GM19324 (cell line): Measurements from ENCODE around the gene ARSI.

Source experiments
- ATAC-seq: cut with Tn5 transposase; IDR thresholded peaks from one replicate; pipeline ENCODE4 v1.9.1; 2021; ENCODE audit warnings: mild to moderate bottlenecking, moderate library complexity; ENCODE audit not compliant: unreplicated experiment, low FRiP score

ARSI gene

GRCh38 chr5:150328515-150328914 lies 25.8 kb upstream of the ARSI start:
- no peak for ATAC-seq

DNA sequence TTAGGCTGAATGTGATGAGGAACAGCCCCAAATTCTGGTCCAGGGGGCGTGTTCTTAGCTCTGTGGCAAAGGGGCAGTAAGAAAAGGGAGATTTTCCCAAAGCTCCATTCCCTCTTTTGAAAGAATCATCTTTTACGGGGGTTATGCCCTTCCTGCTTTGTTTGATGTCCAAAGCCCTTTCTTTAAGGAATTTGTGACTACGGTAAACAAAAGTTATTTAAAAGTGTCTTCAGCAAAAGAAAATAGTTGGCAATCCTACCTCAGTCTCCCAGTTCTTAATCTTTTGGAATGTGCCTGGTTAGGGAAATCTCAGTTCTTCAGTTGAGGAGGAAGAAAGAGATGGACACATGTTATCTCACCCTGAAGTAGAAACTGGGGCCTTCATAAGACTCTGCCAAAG lies 24.4 kb upstream of the ARSI start:
- ATAC-seq: no peak

- no peak for ATAC-seq
Measured at GRCh38 chr5:150326707-150327106, 24.0 kb upstream of the ARSI start.

GRCh38 chr5:150325426-150325825 lies 22.7 kb upstream of the ARSI start:
- ATAC-seq: no peak

DNA sequence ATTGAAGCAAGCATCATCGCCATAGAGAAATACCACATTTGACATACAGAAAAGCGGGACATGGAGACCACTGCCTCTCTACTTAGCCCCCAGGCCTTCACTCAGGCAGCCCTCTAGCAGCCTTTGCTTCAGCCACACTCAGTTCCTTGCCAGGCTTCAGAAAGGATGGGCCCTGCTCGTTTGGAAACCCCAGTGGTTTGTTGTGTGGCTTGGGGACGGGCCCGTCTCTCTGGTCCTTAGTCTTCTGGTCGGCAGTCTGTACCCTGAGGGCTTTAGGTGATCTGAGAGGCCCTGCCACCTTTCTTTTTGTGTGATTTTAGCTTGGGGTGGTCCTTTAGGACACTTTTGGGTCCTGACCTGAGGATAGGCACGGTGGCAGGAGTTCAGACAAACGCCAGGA lies 21.1 kb upstream of the ARSI start:
- no peak for ATAC-seq

GRCh38 chr5:150323092-150323491 lies 20.4 kb upstream of the ARSI start:
- no peak for ATAC-seq

DNA sequence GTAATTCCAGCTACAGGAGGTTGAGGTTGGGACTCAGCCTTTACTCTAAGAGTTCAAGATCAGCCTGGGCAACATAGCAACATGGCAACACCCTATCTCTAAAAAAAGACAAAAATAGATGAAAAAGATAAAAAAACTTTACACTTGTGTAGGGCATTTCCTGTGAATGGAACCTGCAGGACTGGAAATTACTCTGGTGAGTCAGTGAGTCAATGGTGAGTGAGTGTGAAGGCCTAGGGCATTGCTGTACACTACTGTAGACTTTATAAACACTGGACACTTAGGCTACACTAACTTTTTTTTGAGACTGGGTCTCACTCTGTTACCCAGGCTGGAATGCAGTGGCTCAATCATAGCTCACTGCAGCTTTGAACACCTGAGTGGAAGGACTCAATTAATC lies 19.5 kb upstream of the ARSI start:
- no peak for ATAC-seq

GRCh38 chr5:150321784-150322183 lies 19.1 kb upstream of the ARSI start:
- ATAC-seq: no peak

- ATAC-seq: no peak
Measured at GRCh38 chr5:150321211-150321610, 18.5 kb upstream of the ARSI start.

DNA sequence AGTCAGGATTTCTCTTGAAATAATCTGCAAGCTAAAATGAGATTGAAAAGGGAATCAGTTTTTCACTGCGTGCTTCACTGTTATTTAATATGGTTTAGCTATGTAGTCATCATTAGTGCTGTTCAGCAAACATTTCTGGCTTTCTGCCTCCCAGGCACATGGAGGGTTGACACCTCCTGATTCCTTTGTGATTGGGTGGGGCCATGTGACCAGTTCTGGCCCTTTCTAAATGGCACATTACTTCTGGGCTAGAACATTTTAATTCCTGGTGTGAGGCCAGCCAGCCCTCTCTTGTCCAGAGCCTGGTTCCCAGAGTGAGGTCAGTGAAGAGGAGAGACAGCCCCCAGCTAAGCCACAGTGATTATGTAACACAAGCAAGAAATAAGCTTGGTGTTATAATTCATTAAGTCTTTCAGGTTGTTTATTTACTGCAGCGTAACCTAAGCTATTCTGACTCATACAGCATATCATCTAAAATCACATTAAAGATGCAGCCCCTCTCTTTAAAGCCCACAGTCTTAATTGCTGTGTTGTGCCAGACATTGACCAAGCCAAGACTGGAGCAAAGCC lies 17.4 kb upstream of the ARSI start:
- ATAC-seq: no peak

DNA sequence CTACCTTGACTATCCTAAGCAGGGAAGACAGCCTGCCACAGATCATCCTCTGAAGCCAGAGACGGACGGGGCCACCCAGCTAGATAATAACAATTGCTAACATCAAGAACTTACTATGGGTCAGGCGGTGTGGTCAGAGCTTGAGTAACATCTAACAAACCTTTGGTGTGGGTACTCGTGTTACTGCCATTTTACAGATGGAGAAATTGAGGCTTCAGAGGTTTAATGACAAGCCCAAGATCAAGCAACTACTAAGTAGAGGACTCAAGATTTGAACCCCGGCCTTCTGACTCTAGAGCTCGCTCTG lies 16.7 kb upstream of the ARSI start:
- no peak for ATAC-seq

DNA sequence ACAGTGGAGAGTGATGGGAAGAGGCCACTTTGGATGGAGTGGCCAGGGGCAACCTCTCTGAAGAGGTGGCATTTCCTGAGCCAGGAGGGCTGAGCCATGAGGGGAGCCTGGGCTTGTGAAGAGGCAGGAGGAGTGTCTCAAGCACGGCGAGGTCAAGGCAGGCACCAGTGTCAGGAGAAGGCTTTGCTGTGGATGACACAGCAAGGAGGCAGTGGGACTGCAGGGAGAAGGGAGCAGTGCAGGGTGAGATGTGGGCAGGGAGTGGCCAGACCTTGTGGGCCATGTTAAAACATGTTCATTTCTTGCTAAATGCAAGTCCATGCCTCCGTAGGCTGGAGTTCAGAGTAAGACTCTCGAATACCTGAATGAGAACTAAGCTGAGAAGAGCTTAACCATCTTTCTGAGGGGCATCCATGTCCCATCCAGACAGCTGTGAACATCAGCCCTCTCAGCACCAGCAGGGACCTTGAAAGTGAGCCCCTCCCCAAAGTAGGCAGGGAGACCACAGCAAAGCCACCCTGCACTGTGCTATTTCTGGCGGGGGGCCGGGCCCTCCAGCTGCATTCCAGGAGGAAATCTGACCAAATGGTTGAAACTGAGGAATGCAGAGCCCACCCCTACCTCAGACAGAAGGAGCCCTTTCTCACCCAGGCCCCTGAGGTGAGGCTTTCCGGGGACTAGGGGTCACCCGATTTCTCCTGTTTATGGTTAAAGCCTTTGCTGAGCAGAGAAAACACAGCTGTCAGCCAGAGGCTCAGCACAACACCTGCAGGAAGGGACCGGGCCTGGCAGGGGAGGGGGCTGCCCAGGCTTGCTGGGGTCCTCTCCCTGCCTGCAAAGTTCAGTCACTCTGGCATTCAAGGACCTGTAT lies 16.1 kb upstream of the ARSI start:
- ATAC-seq: no peak

GRCh38 chr5:150317048-150318003 lies 14.6 kb upstream of the ARSI start:
- ATAC-seq: no peak

DNA sequence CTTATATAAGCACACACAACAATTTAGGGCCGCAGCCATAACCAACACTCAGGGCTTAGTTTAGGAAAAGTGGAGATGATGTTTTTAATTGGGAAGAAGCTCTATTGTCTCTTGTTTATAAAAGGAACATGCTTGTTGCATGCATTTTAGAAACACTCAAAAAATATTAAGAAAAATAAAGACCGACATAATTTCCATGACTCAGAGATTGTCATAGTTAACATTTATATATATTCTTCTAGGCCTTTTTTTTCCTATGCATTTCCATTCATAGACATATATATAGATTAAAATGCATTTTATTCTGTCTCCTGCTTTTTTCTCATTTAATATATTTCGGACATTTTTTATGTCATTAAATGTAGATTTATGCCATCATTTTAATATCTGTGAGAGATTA lies 13.6 kb upstream of the ARSI start:
- ATAC-seq: no peak

DNA sequence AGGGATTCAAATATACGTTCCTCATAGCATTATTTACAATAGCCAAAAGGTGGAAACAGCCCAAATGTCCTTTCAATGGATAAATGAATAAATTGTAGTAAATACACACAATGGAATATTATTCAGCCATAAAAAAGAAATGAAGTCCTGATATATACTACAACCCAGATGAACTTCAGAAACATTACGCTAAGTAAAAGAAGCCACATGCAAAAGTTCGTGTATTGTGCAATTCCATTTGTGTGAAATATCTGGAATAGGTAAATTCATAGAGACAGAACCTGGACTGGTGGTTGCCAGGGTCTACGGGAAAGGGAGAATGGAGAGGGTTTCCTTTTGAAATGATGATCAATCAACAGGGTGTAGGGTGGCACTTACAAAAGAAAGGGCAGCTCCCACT lies 12.5 kb upstream of the ARSI start:
- ATAC-seq: no peak

GRCh38 chr5:150313921-150314716 lies 11.4 kb upstream of the ARSI start:
- no peak for ATAC-seq

DNA sequence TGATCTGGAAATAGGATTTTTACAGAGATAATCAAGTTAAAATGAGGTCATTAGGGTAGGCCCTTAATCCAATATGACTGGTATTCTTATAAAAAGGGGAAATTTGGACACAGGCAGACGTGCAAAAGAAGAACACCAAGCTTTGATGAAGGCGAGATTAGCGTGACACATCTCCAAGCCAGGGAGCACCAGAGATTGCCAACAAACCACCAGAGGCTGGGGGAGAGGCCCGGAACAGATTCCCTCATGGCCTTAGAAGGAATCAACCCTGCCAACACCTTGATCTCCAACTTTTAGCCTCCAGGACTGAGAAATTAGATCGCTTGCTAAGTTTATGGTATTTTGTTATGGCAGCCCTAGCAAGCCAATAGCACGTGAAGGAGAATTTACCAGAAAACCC lies 10.8 kb upstream of the ARSI start:
- no peak for ATAC-seq

DNA sequence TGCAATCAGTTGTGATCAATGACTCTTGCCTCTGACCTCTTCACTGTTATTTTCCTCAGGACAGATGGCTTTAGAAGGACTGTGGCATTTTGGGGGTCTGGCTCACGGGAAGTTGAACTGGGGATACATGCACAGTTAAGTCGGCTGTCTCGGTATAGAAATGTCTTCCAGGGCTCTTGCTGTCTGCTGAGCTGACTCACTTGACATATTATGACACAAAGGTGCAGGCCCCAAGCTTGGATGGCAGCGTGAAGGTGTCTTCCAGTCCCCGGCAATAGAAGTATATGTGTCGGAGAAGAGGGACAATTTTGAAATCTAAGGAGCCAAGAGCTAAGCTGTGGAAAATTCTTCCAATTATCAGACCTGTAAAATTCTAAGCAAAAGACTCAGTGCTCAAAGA lies 9.8 kb upstream of the ARSI start:
- ATAC-seq: no peak

DNA sequence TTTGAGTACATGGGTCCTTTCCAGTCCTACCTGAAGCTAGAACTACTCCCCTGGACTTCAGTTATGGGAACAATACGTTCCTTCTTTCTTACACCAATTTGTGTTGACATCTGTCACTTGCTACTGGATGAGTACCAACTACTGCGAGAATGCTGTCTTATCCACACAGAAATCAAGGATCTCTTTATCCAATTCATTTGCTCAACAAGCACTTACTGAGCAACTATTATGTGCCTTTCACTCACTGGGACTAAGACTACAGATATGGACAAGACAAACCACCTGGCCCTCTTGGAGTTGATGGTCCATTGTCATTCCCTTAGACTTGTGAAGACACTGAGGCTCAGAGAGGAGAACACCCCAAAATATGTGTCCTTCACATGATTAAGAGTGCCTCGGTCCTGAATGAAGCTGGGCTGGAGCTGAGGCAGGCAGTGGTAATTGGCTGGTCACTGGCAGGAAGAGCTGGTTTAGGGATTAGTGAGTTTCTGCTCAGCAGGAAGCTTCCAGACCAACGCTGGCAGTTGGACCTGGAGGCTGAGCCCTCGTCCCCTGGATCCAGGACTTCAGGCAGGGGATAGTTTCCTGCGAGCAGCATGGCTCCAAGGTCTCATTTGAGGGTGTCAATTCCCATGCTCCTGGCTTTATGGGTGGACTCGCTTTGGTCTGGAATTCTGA lies 8.4 kb upstream of the ARSI start:
- ATAC-seq: no peak

GRCh38 chr5:150310246-150310645 lies 7.5 kb upstream of the ARSI start:
- ATAC-seq: no peak
